ENCODE measurements around the gene RHBDL2.
"Not testable (repeated sequence)": the region's sequence is repeated elsewhere in the genome, so short reads cannot be mapped to it uniquely, and the experiment has no call there.

The RHBDL2 gene

DNA sequence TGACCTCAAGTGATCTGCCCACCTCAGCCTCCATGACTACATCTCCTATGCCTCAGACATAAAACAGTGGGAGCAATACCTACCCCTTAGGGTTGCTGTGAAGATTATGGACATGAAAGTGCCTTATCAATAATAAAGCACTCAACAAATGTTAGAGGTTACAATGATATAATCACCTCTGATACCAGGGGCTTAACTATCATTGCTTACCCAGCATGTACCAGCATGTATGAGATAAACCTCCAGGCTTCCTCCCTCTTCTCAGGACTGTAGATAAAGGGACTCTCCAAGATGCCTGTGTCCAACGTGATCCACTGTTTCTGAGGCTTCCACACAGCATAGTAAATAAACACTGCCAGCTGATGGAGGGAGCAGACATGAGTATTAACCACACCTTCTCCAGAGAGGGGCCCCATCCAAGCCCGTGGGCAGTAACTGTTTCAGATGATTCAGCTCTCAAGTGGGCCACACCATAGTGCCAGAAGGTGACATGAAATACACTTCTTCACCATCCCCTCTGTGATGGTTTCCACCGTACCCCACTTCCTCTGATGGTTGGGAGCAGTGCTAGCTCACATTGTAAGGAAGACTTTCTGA is 26.2 kb downstream of the RHBDL2 start:
- Histone ChIP-seq H3K9me3 (ENCODE audit: control insufficient read depth, low read length) (no peaks in the 10 kb centered on the region), H3K27ac (ENCODE audit: insufficient read depth, low read depth, low read length, poor library complexity, severe bottlenecking) (no peak overlapping the region), H3K27me3 (ENCODE audit: control insufficient read depth, insufficient read depth, low read length, poor library complexity, severe bottlenecking) (no peaks in the 10 kb centered on the region), H3K4me1 (ENCODE audit: control insufficient read depth, insufficient read depth, low read length) (no peaks in the 10 kb centered on the region), H3K36me3 (ENCODE audit: control insufficient read depth, insufficient read depth, low read length) (no peaks in the 10 kb centered on the region), H3K4me3 (ENCODE audit: insufficient read depth, low read depth, low read length) (no peak overlapping the region)
- 70 to 72% methylated on average over 3 of the region's 3 CpGs for WGBS, 2 experiments

DNA sequence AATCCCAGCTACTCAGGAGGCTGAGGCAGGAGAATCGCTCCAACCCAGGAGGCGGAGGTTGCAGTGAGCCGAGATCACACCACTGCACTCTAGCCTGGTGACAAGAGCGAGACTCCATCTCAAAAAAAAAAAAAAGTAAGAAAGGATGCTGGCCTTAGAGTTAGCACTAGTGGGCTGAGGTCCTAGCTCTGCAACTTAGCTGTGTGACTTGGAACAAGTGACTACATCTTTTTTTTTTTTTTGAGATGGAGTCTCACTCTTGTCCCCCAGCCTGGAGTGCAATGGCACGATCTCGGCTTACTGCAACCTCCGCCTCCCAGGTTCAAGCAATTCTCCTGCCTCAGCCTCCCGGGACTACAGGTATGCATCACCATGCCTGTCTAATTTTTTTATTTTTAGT is 26.7 kb downstream of the RHBDL2 start:
- not testable (repeated sequence) for H3K4me1 ChIP-seq (ENCODE audit: control insufficient read depth, insufficient read depth, low read length); H3K27ac ChIP-seq (ENCODE audit: insufficient read depth, low read depth, low read length, poor library complexity, severe bottlenecking); H3K27me3 ChIP-seq (ENCODE audit: control insufficient read depth, insufficient read depth, low read length, poor library complexity, severe bottlenecking); H3K9me3 ChIP-seq (ENCODE audit: control insufficient read depth, low read length); H3K36me3 ChIP-seq (ENCODE audit: control insufficient read depth, insufficient read depth, low read length); H3K4me3 ChIP-seq (ENCODE audit: insufficient read depth, low read depth, low read length)
- 91 to 93% methylated on average over 8 of the region's 8 CpGs for WGBS, 2 experiments

DNA sequence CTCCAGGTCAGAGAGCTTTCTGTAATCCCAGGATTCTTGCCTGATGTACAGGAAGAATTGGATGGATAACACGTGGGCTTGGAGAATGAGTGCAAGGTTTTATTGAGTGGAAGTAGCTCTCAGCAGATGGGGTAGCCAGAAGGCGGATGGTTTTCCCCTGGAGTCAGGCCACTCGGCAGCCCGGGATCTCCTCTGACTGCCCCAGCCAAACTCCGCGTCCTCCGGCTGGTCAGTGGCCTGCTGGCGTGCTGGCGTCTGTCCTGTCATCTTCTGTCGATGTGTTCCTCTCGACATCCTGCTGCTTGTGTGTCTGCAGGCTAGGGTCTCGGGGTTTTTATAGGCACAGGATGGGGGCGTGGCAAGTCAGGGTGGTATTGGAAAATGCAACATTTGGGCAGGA is 32.8 kb downstream of the RHBDL2 start:
- H3K4me1 ChIP-seq (ENCODE audit: control insufficient read depth, insufficient read depth, low read length): no peaks in the 10 kb centered on the region
- no peaks in the 10 kb centered on the region for H3K27me3 ChIP-seq (ENCODE audit: control insufficient read depth, insufficient read depth, low read length, poor library complexity, severe bottlenecking)
- 93 to 94% methylated on average over 13 of the region's 13 CpGs for WGBS, 2 experiments
- no peak overlapping the region for H3K27ac ChIP-seq (ENCODE audit: insufficient read depth, low read depth, low read length, poor library complexity, severe bottlenecking)
- no peak overlapping the region for H3K4me3 ChIP-seq (ENCODE audit: insufficient read depth, low read depth, low read length)
- H3K36me3 ChIP-seq (ENCODE audit: control insufficient read depth, insufficient read depth, low read length): no peaks in the 10 kb centered on the region
- H3K9me3 ChIP-seq (ENCODE audit: control insufficient read depth, low read length): peaks cover 2% of the 10 kb centered on the region

DNA sequence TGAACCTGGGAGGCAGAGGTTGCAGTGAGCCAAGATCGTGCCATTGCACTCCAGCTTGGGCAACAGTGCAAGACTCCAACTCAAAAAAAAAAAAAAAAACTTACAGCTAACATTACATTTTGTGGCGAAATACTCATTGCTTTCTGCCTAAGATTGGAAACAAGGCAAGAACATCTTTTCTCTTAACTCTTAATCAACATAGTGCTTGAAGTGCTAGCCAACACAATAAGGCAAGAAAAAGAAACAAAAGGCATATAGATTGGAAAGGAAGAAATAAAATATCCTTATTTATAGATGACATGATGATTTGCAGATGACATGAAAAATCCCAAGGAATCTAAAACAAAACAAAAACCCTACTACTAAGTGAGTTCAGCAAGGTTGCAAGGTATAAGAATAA is 35.6 kb downstream of the RHBDL2 start:
- WGBS, 2 experiments: 93% methylated on average over 2 of the region's 2 CpGs
- Histone ChIP-seq H3K4me3 (ENCODE audit: insufficient read depth, low read depth, low read length) (no peak overlapping the region), H3K36me3 (ENCODE audit: control insufficient read depth, insufficient read depth, low read length) (no peaks in the 10 kb centered on the region), H3K27ac (ENCODE audit: insufficient read depth, low read depth, low read length, poor library complexity, severe bottlenecking) (no peak overlapping the region), H3K9me3 (ENCODE audit: control insufficient read depth, low read length) (peaks cover 2% of the 10 kb centered on the region), H3K27me3 (ENCODE audit: control insufficient read depth, insufficient read depth, low read length, poor library complexity, severe bottlenecking) (no peaks in the 10 kb centered on the region), H3K4me1 (ENCODE audit: control insufficient read depth, insufficient read depth, low read length) (no peaks in the 10 kb centered on the region)

DNA sequence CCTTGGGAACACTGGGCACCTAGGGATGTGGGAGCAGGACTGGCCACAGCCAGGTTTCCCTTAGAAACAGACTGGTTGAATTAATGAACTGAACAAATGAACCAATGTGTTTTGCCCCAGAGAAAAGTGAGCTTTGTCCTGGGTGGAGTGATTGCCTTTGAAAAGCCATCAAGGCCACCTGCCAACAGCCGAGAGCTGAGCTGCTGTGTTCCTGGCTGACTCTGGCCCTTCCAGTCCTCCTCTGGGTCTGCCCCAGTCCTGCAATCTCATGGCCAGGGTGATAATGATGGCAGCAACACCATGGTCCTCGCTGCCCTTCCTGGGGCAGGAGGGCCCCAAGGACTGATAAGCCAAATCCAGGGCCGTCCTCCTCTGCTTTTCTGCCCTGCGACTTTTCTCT is 42.1 kb downstream of the RHBDL2 start:
- 92 to 94% methylated on average over 4 of the region's 4 CpGs for WGBS, 2 experiments
- no peaks in the 10 kb centered on the region for H3K4me1 ChIP-seq (ENCODE audit: control insufficient read depth, insufficient read depth, low read length)
- no peak overlapping the region for H3K27ac ChIP-seq (ENCODE audit: insufficient read depth, low read depth, low read length, poor library complexity, severe bottlenecking)
- H3K4me3 ChIP-seq (ENCODE audit: insufficient read depth, low read depth, low read length): no peak overlapping the region
- no peaks in the 10 kb centered on the region for H3K27me3 ChIP-seq (ENCODE audit: control insufficient read depth, insufficient read depth, low read length, poor library complexity, severe bottlenecking)
- H3K36me3 ChIP-seq (ENCODE audit: control insufficient read depth, insufficient read depth, low read length): no peaks in the 10 kb centered on the region
- H3K9me3 ChIP-seq (ENCODE audit: control insufficient read depth, low read length): no peaks in the 10 kb centered on the region

DNA sequence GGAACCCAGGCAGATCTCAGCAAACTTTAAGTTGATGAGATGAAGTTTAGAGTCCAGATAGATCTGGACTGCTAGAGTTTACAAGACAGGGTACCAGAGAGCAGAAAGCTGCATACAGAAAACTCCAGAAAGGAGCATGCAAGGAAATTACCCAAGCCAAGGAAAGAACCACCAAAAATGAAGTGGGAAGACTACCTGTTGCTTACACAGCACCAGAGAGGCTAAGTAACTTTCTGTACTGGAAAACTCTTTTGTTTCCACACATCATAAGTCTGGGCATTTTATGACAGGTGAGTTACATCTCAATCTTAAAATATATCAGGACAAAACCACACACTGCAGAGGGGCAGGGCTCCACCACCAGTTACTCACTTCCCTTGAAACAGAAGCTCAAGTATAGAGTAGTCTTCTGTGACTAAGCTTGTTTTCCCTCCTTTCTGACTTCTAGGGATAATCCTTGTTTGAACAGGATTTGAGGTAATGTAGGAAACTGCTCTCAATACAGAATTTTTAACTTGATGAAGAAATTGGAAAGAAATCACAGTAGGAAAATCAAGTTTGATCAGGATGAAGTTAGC is 42.9 kb downstream of the RHBDL2 start:
- no peaks in the 10 kb centered on the region for H3K9me3 ChIP-seq (ENCODE audit: control insufficient read depth, low read length)
- no peaks in the 10 kb centered on the region for H3K36me3 ChIP-seq (ENCODE audit: control insufficient read depth, insufficient read depth, low read length)
- H3K27ac ChIP-seq (ENCODE audit: insufficient read depth, low read depth, low read length, poor library complexity, severe bottlenecking): no peak overlapping the region
- no peaks in the 10 kb centered on the region for H3K4me1 ChIP-seq (ENCODE audit: control insufficient read depth, insufficient read depth, low read length)
- H3K27me3 ChIP-seq (ENCODE audit: control insufficient read depth, insufficient read depth, low read length, poor library complexity, severe bottlenecking): no peaks in the 10 kb centered on the region
- no peak overlapping the region for H3K4me3 ChIP-seq (ENCODE audit: insufficient read depth, low read depth, low read length)

DNA sequence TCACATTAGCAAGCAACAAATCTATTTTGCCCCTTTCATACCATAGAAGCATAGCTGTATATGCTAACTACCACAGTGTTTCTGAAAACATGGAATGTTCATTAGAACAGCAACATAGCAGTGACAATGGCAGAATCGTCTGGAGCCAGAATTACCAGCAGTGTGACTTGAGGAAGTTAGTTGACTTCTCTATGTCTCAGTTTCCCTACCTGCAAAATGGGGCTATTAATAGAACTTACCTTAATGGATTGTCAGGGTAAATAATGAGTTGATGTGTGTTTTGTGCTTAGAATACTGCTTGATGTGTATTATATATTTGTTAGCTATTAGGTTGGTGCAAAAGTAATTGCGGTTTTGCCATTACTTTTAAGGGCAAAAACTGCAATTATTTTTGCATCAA is 45.5 kb downstream of the RHBDL2 start:
- H3K4me3 ChIP-seq (ENCODE audit: insufficient read depth, low read depth, low read length): no peak overlapping the region
- H3K9me3 ChIP-seq (ENCODE audit: control insufficient read depth, low read length): no peaks in the 10 kb centered on the region
- H3K36me3 ChIP-seq (ENCODE audit: control insufficient read depth, insufficient read depth, low read length): no peaks in the 10 kb centered on the region
- no peaks in the 10 kb centered on the region for H3K27me3 ChIP-seq (ENCODE audit: control insufficient read depth, insufficient read depth, low read length, poor library complexity, severe bottlenecking)
- no peaks in the 10 kb centered on the region for H3K4me1 ChIP-seq (ENCODE audit: control insufficient read depth, insufficient read depth, low read length)
- 95 to 96% methylated on average over 2 of the region's 2 CpGs for WGBS, 2 experiments
- H3K27ac ChIP-seq (ENCODE audit: insufficient read depth, low read depth, low read length, poor library complexity, severe bottlenecking): no peak overlapping the region

DNA sequence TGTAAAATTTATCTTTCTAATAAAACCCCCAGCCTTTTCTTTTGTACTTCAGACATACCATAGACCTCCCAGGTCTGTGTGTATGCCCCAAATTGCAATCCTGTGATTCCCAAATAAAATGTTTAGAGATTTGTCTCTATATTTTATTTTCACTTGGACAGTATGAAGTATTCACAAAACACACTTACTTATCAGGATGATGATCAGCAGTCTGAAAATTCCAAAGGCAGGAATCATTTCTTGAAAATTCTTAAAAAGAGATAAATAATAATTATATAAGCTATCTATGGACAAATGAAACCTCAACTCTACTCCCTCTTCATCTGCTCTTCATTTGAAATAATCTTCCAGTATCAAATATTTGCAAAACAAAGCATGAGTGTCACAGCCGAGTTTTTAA is 48.7 kb downstream of the RHBDL2 start:
- H3K27me3 ChIP-seq (ENCODE audit: control insufficient read depth, insufficient read depth, low read length, poor library complexity, severe bottlenecking): no peaks in the 10 kb centered on the region
- no peak overlapping the region for H3K4me3 ChIP-seq (ENCODE audit: insufficient read depth, low read depth, low read length)
- no peaks in the 10 kb centered on the region for H3K9me3 ChIP-seq (ENCODE audit: control insufficient read depth, low read length)
- no peaks in the 10 kb centered on the region for H3K36me3 ChIP-seq (ENCODE audit: control insufficient read depth, insufficient read depth, low read length)
- no peak overlapping the region for H3K27ac ChIP-seq (ENCODE audit: insufficient read depth, low read depth, low read length, poor library complexity, severe bottlenecking)
- 100% methylated on average over 1 of the region's 1 CpG; no CpG with 5 or more reads in 1 of the 2 experiments for WGBS, 2 experiments
- H3K4me1 ChIP-seq (ENCODE audit: control insufficient read depth, insufficient read depth, low read length): no peaks in the 10 kb centered on the region

DNA sequence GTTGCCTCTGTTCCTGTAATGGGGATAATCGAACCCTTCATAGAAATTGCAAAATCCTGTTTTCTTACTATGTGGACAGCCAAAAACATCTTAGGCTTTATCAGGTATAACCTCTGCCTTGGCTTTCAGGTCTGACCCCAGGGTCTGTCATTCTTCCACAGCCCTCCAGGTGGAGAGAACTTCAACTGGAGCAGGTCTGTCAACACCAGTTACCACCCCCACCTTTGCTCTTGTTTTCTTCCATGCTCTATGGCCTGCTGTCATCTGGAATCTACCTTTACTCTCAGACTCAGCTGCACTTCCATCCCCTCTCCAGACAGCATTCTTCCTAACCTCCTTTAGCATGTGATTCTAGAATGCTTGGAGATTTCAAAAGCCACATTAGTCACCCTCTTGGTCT is 49.9 kb downstream of the RHBDL2 start:
- Histone ChIP-seq H3K4me3 (ENCODE audit: insufficient read depth, low read depth, low read length) (no peak overlapping the region), H3K9me3 (ENCODE audit: control insufficient read depth, low read length) (no peaks in the 10 kb centered on the region), H3K4me1 (ENCODE audit: control insufficient read depth, insufficient read depth, low read length) (no peaks in the 10 kb centered on the region), H3K27ac (ENCODE audit: insufficient read depth, low read depth, low read length, poor library complexity, severe bottlenecking) (no peak overlapping the region), H3K36me3 (ENCODE audit: control insufficient read depth, insufficient read depth, low read length) (no peaks in the 10 kb centered on the region), H3K27me3 (ENCODE audit: control insufficient read depth, insufficient read depth, low read length, poor library complexity, severe bottlenecking) (no peaks in the 10 kb centered on the region)
- 91 to 92% methylated on average over 1 of the region's 1 CpG for WGBS, 2 experiments

DNA sequence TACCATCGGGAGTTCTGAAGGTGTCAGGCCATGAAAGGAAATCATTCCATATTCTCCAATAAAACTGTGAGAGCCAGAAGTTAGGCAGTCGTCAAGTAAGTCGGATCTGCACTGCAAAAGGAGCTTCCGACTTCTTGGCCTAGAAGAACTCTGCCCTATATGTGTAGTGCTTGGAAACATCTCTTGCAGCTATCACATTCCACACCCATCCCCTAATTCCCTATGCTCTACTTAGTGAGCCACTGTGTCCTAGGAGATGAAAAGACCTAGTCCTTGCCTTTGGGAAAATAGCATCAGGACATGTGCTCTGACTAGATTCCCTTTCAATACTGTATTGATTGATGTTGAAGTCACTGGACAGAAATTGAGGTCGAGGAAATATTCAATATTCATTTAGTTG is 52.0 kb downstream of the RHBDL2 start:
- Histone ChIP-seq H3K9me3 (ENCODE audit: control insufficient read depth, low read length) (no peaks in the 10 kb centered on the region), H3K4me3 (ENCODE audit: insufficient read depth, low read depth, low read length) (no peak overlapping the region), H3K27ac (ENCODE audit: insufficient read depth, low read depth, low read length, poor library complexity, severe bottlenecking) (no peak overlapping the region), H3K27me3 (ENCODE audit: control insufficient read depth, insufficient read depth, low read length, poor library complexity, severe bottlenecking) (no peaks in the 10 kb centered on the region), H3K36me3 (ENCODE audit: control insufficient read depth, insufficient read depth, low read length) (no peaks in the 10 kb centered on the region), H3K4me1 (ENCODE audit: control insufficient read depth, insufficient read depth, low read length) (no peaks in the 10 kb centered on the region)
- 85 to 91% methylated on average over 4 to 5 of the region's 5 CpGs for WGBS, 2 experiments

All from ectodermal cell (in vitro differentiated cells).